Activated CD4-positive, alpha-beta T cell treated with anti-CD3 and anti-CD28 coated beads, Interleukin-2, Interleukin-6, amounts not matched to agents 100 ng/mL and 50 ng/mL, durations not matched to agents 16 hours and 8 hours (primary cell): ENCODE results near the gene FAM162A.
"Not testable (repeated sequence)": the region's sequence is repeated elsewhere in the genome, so short reads cannot be mapped to it uniquely, and the experiment has no call there.

Experiments
- DNase-seq: peaks from one replicate; pipeline ENCODE4 v3.0.0-alpha.2; 2020

The FAM162A gene

DNA sequence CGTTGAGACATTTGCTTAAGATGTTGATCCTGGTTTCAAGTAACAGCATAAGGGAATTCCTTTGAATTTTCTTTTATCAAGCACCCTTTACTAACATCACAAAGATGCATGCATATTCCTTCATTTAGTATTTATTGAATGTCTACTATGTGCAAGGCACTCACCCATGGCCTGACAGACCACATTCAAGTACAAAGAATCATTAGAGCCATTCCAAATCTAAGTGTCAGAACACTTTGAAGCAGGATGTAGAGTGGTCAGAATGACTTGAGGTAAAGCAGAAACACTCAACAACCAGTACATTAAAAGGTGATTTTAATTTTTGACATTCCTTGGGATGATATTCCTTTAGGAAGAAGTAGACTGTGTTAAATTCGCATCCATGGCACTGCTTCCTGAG is 37.9 kb downstream of the FAM162A start:
- DNase-seq: no peak

DNA sequence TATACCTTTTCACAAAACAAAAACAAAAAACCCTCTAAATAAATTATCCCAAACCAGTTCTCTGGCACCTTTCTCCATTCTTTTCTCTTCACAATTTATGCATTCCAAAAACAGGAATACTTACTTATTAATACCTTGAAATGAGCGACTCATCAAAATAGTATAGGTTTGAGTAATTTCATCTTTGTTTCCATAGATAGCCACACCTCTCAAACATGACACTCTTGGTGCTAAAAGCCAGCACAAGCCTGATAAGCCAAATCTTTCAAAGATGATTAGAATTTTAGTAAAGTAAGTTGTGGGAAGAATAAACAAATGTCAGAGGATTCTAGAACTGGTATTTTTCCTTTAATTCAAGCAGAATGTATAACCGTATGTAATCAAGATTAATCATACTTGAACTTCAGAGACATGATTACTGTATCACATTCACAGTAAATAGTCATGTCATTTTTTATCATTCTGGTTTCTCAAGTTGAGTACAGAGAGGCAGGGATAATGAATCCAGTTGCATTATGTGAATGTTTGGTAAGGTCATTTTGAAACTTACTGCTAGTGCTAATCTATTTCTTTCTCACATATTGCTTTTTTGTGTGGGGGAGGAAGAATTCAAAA is 44.0 kb downstream of the FAM162A start:
- peak; percentile 73 for DNase-seq

DNA sequence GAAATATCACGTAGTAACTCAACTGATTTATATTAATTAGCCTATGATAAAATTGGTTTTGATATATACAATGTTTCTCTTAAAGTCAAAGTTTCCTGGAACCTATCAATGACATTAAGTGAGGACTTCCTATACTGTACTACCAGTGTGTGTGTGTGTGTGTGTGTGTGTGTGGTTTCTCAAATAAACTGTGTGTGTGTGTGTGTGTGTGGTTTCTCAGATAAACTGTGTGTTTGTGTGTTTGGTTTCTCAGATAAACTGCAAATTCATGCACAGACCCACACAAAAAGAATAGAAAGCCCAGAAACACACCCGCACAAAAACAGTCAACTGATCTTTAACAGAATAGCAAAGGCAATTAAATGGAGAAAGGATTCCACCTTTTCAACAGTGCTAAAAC is 46.4 kb downstream of the FAM162A start:
- DNase-seq: no peak

DNA sequence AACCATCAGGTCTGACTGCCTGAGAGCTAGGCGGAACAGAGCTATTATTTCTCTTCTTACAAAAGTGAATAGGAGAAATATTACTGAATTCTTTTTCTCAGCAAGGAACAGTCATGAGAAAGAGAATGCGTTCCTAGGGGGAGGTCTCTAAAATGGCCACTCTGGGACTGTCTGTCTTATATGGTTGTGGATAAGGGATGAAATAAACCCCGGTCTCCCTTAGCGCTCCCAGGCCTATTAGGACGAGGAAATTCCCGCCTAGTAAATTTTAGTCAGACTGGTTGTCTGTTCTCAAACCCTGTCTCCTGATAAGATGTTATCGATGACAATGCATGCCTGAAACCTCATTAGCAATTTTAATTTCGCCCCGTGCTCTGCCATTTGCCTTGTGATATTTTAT is 52.0 kb downstream of the FAM162A start:
- DNase-seq: no peak

DNA sequence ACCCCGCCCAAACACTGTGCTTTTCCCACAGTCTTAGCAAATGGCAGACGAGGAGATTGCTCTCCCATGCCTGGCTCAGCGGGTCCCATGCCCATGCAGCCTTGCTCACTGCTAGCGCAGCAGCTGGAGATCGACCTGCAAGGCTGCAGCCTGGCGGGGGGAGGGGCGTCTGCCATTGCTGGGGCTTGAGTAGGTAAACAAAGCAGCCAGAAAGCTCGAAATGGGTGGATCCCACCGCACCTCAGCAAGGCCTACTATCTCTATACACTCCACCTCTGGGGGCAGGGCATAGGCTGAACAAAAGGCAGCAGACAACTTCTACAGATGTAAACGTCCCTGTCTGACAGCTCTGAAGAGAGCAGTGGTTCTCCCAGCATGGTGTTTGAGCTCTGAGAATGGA is 59.1 kb downstream of the FAM162A start:
- DNase-seq: no peak

DNA sequence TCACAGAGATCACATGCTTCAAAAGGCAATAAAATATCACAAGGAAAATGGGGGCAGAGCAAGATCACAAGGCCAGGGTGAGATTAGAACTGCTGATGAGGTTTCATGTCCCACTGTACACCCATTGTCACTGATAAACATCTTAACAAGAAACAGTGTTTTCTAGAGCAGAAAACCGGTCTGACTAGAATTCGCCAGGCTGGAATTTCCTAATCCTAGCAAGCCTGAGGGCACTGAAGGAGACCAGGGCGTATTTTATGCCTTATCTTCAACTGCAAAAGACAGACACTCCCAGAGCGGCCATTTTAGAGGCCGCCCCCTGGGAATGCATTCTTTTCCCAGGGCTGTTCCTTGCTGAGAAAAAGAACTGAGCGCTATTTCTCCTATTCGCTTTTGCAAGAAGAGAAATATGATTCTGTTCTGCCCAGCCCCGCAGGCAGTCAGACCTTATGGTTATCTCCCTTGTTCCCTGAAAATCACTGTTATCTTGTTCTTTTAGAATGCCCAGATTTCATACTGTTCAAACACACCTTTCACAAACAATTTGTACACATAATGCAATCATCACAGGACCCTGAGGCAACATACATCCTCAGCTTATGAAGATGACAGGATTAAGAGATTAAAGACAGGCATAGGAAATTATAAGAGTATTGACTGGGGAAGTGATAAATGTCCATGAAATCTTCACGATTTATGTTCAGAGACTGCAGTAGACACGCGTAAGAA is 59.9 kb downstream of the FAM162A start:
- not testable (repeated sequence) for DNase-seq

DNA sequence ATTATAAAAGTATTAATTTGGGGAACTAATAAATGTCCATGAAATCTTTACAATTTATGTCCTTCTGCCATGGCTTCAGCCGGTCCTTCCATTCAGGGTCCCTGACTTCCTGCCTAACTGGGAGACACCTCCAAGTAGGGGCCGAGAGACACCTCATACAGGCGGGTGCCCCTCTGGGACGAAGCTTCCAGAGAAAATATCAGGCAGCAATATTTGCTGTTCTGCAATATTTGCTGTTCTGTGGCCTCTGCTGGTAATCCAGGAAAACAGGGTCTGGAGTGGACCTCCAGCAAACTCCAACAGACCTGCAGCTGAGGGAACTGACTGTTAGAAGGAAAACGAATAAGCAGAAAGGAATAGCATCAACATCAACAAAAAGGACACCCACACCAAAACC is 60.5 kb downstream of the FAM162A start:
- not testable (repeated sequence) for DNase-seq

DNA sequence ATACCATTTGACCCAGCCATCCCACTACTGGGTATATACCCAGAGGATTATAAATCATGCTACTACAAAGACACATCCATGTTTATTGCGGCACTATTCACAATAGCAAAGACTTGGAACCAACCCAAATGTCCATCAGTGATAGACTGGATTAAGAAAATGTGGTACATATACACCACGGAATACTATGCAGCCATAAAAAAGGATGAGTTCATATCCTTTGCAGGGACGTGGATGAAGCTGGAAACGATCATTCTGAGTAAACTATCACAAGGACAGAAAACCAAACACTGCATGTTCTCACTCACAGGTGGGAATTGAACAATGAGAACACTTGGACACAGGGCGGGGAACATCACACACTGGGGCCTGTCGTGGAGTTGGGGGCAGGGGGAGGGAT is 64.2 kb downstream of the FAM162A start:
- DNase-seq: not testable (repeated sequence)

DNA sequence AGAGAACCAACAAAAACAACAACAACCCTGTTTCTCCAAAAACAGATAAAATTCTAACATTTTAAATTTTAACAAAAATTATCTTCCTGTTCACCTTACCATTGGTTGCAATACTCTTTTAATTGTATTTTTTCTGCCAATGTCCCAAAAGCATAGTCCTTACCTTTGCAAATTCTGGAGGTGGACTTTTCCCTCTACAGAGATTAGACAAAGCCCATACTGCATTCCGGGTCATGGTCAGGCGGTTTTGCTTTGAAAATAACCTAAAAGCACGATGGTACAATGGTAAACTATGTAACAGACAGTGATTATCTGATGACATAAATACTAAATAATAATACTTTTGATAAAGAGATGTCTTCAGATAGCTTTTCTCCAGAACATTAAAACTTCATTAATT is 67.4 kb downstream of the FAM162A start:
- no peak for DNase-seq

DNA sequence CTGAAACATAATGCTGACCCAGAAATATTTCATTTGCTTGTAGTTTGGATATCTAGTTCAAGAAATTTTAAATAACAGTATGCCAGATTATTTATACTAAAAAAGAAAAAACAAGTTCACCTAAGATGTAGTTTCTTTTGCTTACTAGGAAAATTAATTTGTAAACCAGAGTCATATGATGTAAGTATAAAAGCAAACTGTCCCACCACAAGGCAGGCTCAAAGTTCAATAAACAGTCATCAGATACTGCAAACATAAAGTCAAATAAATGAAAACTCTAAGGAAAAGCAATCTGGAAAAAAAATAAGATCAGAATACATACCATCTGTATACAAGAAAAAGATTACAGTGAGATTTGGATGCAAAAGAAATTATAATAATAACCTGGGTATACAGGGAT is 72.1 kb downstream of the FAM162A start:
- DNase-seq: no peak

DNA sequence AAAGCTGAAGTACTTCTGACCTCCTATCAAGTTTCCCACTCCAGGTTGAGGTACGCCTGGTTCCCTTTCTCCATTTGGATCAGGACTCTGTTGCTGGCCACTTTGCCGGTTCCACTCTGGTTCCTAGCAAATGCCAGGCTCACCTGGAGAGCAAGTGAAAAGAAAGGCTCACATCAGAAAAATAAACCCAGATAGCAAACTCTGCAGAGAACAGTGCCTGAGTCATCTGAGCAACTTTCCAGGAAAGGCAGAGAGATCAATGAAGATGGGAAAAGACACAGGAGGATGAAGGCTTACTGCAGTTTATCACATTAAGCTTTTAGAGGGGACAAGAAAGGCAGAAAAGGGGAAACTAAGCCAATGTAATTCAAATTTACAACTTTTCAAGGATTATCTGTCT is 73.7 kb downstream of the FAM162A start:
- no peak for DNase-seq

DNA sequence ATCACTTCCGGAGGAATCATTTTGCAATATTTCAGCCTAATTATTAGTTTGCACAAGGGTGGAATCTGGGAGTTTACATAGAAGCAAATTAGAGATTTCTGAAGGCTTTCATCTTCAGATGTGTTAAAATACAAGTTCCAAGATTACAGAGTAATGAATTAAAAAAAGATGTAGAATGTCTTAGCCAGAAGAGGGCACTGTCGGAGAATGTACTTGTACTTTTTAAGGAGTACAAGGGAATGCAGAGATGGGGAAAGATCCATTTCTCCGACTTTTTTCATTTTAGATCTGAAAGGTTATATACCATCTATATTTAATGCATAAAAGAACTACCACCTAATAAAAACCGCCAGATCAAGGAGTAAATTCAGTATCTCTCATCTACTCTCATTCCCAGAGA is 75.0 kb downstream of the FAM162A start:
- no peak for DNase-seq

DNA sequence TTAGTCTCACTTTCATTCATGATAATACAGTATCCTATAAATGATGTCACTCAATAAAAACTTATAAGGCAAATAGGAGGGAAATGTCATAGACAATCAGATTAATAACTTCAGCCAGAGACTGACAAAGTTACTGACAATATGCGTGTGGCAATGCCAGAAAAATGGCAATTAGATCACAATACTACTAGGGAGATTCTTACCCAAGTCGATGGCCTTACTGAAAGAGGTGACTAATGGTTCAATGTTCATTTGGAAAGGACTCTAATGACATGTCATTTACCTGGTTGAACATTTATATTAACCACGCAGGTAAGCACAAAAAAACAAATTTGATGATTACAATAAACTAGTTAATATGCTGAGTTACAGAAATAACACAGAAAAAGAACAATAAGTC is 77.8 kb downstream of the FAM162A start:
- no peak for DNase-seq
